RKO (cell line): Measurements from ENCODE around the gene MEGF9.
A peak's percentile ranks its signal among the peaks of the same experiment; 100 is the strongest.
"Not testable (repeated sequence)": the region's sequence is repeated elsewhere in the genome, so short reads cannot be mapped to it uniquely, and the experiment has no call there.

ENCODE experiments used
- DNase-seq: peaks from one replicate; pipeline ENCODE4 v3.0.0-alpha.2; 2016; ENCODE audit warnings: low spot score

MEGF9 gene

DNA sequence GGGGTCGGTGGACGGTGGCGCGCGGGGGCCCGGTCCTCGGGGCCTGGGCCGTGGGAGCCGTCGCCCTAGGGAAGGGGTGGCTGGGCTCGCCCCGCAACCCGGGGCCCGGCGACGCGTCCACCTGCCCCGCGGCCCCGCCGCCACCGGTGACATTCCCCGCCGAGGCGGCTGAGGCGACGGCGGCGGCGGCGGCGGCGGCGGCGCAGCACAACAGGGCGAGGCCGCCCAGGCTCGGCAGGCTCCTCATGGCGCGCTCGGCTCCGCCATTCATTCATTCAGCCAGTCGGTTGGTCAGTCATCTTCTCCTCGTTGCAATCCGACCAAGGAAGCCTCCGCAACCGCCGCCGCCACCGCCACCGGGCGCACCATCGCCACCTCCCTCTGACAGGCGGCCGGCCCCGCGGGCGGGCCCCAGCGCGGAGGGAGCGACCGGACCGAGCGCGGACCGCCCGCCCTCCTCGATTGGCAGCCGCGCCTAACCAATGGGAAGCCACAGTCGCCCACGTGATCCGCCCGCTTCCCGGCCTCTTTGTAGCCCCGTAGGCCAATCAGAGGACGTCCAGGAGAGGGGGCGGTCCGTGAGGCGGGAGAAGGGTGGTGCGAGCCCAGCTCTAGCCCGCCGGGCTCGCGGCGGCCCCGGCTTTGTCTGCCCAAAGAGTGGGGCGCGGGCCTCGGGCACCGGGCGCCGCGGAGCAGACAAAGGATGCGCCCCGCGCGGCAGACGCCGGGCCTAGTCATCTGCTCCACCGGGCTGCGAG is at the start of gene MEGF9:
MEGF9 (minus strand) TSS at position 383 of the 758 bp plus-strand sequence; CDS start at position 271, 112 bp downstream.
- peak; percentile 98 for DNase-seq

DNA sequence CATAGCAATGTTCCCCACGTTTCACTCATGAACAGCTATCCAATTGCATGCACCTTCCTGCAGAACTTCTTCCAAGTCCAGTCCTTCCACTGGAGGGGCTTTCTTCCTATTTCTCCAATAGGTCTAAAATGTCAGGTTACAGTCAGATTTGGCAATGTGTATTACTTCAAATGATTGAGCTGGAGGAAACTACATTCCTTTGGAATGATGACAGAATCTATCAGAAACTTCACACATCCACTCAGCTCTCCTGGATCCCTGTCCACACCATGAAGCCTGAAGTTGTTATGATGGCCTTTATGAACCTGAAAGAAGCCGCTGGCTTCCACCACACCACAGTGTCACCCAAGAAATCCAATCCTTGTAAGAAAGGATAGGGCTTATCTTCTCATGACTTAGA is 46.7 kb upstream of the MEGF9 start:
- DNase-seq = no peak

DNA sequence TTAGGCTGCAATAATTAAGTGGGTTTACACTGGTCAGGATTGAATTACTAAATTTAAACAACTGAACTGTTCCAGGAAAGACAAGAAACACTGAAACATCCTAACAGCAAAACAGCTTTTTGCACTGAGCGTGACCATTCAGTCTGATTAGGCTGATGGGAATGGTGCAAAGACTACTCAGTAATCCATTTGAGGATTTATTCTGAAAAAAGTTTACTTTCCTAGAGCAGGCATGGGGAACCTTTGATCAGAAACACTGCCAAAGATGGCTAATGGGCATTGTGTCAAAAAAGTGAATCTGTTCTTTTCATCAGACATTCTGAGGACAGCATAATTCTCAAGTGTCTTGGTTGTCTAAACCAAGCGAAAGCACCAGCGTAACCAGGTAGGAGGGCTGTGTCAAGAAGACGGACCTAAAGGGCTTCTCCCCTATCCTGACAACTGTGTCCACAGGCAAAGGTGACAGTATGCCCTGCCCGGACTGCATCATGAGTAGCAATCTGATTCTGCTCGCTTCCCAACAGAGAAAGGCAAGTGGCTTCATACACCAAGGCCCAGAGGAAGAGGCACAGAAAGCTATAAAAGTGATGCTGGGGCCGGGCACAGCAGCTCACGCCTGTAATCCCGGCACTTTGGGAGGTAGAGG is 45.6 kb upstream of the MEGF9 start:
- no peak for DNase-seq

- no peak for DNase-seq
Observed at GRCh38 chr9:120758544-120758943, 44.3 kb upstream of the MEGF9 start.

GRCh38 chr9:120757026-120757913 is 43.0 kb upstream of the MEGF9 start:
- no peak for DNase-seq

- DNase-seq = no peak
Observed at GRCh38 chr9:120756531-120756930, 42.3 kb upstream of the MEGF9 start.

- DNase-seq = peak; percentile 43
Observed at GRCh38 chr9:120755810-120756434, 41.7 kb upstream of the MEGF9 start.

DNA sequence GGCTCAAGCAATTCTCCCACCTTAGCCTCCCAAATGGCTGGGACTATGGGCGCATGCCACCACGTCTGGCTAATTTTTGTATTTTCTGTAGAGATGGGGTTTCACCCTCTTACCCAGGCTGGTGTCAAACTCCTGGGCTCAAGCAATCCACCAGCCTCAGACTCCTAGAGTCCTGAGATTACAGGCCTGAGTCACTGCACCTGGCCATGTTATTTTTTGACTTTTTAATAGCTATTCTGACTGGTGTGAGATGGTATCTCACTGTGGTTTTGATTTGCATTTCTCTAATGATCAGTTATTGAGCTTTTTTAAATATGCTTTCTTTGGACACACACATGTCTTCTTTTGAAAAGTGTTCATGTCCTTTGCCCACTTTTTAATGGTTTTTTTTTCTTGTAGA is 40.8 kb upstream of the MEGF9 start:
- DNase-seq = no peak

- DNase-seq = no peak
Observed at GRCh38 chr9:120750421-120750820, 36.2 kb upstream of the MEGF9 start.

- not testable (repeated sequence) for DNase-seq
Observed at GRCh38 chr9:120746366-120746765, 32.1 kb upstream of the MEGF9 start.

DNA sequence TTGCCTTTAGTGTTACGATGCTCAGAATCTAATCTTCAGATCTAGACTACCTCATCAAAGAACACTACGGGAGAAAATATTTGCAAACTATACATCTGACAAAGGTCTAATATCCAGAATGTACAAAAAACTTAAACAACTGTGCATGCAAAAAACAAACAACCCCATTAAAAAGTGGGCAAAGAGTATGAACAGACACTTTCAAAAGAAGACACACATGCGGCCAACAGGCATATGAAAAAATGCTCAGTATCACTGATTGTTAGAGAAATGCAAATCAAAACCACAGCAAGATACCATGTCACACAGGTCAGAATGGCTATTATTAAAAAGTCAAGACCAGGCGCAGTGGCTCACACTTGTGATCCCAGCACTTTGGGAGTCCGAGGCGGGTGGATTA is 31.0 kb upstream of the MEGF9 start:
- DNase-seq = no peak

GRCh38 chr9:120742951-120743416 is 28.7 kb upstream of the MEGF9 start:
- peak; percentile 66 for DNase-seq

GRCh38 chr9:120741701-120742100 is 27.4 kb upstream of the MEGF9 start:
- DNase-seq = peak; percentile 34

DNA sequence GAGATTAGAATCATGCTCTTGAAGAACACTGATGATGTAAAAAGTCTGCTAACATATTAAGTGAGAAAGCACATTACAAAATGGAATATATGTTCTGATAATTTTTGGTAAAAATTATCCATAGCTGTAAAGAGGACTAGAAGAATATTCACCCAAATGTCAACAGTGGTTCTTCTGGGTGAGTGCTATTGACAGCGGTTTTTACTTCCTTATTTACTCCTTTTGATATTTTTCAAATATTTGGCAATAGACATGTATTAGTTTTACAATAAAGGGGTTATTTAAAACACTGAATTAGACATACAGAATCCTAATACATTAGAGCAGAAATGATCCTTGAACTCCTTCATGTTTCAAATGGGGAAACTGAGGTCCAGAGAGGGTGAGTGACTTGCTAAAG is 26.9 kb upstream of the MEGF9 start:
- DNase-seq = no peak

DNA sequence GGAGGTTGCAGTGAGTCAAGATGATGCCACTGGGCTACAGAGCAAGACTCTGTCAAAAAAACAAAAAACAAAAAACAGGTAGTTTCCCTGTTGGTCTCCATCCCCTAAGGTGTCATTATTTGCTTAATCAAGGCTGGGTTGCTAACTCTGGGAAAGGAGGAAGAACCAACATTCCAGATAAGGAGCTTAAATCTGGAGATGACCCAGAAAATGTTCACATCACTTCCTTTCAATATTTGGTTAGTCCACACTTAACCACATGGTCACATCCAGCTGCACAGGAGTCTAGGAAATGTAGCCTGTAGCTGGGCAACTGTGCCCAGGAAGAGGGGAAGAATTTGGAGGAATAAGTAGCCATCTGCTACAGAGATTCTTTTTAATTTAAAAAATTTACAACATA is 25.9 kb upstream of the MEGF9 start:
- DNase-seq = no peak

GRCh38 chr9:120737416-120738165 is 23.3 kb upstream of the MEGF9 start:
- no peak for DNase-seq

DNA sequence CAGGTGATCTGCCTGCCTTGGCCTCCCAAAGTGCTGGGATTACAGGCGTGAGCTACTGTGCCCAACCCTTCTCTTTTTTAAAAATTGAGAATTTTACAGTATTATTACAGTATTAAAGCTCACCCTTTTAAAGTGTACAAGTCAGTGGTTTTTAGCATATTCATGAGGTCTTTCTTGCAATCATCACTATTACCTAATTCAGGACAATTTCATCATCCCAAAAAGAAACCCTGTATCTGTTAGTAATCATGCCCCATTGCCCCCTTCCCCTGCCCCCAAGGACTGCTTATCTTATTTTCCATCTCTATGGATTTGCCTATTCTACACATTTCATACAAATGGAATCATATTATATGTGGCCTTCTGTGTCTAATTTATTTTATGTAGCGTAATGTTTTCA is 22.6 kb upstream of the MEGF9 start:
- DNase-seq = no peak

GRCh38 chr9:120735415-120736126 is 21.3 kb upstream of the MEGF9 start:
- no peak for DNase-seq

- no peak for DNase-seq
Observed at GRCh38 chr9:120734607-120735410, 20.5 kb upstream of the MEGF9 start.

DNA sequence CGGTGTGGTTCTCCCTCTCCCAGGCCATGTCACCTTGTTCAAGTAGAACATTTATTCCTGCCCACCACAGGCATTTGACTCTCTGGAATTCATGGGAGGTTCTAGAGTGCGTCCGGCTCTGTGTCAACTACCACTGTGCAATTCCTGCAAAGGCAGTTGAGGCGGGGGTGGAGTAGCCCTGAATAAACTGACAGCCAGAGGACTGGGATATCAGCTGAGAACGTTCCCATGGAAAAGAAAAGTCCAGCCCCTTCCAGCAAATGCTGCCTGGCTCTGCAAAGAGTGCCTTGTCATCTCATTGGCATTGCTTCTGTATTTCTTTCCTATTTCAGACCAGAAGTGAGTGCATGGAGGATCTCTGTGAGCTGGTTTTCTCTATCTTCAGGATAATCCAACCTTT is 18.9 kb upstream of the MEGF9 start:
- no peak for DNase-seq
